Occipital lobe (tissue), 2 donors: ENCODE results near the gene VTI1A. TPM values are rescaled to one million over a fixed set of nuclear protein-coding genes. Genes with fewer than 3 reads are reported as not detected.
"Not testable (repeated sequence)": the region's sequence is repeated elsewhere in the genome, so short reads cannot be mapped to it uniquely, and the experiment has no call there.

Experiments
- DNase-seq: peaks from one replicate; lab custom pipeline; 2025; lab: John Stamatoyannopoulos, UW
- total RNA-seq: library from RNA; depleted of rRNA; stranded (reverse); fragments of >200 nt; gene quantifications from one replicate; pipeline ENCODE4 v1.2.3, GENCODE V29; 2014

Gene VTI1A
- total RNA-seq: 70.0 TPM

DNA sequence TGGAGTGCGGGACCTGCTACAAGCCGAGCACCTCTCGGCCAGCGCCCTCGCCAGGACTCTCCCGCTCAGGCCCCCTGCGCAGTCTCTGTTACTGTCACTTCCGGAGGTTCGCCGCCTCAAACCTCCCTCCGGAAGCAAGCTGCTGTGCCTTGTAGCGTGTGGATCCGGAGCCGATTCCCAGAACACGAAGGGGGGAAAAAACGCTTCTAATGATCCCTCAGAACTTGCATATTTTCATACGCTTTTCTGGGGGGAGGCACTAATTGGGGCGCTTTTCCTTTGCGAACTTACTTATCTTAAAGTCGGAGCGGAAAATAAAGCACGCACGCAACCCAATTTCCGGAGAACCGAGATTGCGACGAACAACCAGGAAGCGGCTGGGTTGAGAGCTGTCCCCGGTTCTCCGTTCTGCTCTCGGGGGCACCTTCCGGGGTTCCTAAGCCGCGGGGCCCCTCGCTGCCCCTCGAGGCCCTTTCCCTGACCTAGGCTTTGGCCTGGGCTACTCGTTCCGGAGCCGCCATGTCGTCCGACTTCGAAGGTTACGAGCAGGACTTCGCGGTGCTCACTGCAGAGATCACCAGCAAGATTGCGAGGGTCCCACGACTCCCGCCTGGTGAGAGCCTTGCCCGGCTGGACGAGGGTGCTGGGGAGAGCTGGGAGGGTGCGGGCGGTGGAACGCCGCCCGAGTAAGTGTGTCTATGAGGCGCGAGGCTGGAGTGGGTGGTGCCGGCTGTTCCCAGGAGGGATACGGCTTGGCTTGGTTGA is at the start of gene VTI1A, which contains the start of gene ZDHHC6:
TSS of gene VTI1A (plus strand) at position 361 of the 765 bp plus-strand sequence. CDS start at position 520, 159 bp downstream.
TSS of gene ZDHHC6 (minus strand) at position 60 of the 765 bp plus-strand sequence. CDS start 1,478 bp downstream, outside the sequence.
- DNase-seq: peak; percentile 84

DNA sequence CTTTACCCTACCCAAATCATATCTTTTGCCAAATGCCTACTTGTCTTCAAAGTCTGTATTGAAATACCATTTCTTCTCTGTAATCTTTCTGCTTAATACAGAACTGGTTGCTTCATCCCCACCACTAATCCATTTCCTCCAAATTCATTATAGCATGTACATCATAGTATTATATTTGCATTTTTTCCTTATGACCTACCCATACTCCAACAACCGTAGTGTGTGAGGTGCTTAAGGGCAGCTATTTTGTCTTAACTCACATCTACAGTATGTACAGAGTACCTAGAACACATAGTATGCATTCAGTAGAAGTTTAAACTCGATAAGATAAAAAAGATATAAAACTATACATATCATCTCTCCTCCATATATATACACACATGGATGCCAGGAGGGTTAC is 49.4 kb upstream of the VTI1A start:
- no peak for DNase-seq

DNA sequence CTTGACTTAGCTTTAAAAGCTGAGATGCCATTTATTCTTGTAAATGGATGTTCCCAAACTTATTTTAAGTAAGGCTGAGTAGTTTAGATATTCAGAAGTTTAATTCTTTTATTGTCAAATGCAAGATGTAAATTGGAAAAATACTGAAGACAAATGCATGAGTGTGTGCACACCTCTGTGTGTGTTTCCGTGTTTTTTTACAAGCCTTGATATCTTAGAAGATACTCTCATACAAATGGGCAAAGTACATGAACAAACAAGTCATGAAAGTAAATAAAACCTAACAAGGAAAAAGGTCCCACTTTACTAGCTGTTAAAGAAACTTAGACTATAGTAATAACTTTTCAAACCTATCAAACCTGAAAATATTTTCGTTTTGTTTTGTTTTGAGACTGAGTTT is 44.1 kb upstream of the VTI1A start:
- DNase-seq: no peak

DNA sequence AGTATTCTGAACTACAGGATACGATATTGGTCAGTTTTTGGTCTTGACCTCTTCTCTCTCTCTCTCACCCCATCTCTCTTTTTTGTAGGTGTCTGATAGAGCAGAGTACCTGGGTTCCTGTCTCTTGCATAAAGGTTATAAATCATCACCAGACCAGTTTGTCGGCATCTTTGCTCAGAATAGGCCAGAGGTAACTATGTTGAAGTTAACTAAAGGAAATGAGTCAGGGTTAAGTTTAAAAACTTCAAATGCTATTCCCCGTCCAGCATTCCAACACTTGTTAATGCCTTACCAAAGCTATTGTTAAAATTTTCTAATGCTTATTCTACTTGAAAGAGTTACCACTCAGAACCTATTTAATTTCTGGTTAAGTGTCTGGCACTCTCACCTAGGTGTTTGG is 42.4 kb upstream of the VTI1A start:
- DNase-seq: no peak

DNA sequence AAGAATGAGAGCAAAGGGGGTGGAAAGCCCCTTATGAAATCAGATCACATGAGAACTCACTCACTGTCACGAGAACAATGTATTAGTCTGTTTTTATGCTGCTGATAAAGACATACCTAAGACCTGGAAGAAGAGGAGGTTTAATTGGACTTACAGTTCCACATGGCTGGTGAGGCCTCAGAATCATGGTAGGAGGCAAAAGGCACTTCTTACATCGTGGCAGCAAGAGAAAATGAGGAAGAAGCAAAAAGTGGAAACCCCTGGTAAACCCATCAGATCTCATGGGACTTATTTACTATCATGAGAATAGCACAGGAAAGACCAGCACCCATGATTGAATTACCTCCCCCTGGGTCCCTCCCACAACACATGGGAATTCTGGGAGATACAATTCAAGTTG is 40.2 kb upstream of the VTI1A start:
- DNase-seq: not testable (repeated sequence)

DNA sequence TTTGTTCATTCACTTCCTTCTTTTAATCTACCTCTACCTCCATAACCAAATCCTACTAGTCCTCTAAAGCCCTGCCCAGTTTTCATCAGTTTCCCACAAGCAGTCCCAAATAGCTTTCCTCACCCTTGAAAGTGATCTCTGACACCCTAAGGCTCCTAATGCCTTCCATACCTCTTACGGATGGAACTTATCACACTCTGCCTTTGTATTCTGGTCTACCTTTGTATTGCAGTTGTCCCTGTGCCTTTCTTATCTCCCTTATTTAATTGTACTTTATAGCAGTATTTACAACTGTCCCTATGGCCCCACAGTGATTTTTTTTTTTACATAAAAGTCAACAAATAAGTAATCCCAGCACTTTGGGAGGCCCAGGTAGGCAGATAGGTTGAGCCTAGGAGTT is 39.3 kb upstream of the VTI1A start:
- DNase-seq: no peak

DNA sequence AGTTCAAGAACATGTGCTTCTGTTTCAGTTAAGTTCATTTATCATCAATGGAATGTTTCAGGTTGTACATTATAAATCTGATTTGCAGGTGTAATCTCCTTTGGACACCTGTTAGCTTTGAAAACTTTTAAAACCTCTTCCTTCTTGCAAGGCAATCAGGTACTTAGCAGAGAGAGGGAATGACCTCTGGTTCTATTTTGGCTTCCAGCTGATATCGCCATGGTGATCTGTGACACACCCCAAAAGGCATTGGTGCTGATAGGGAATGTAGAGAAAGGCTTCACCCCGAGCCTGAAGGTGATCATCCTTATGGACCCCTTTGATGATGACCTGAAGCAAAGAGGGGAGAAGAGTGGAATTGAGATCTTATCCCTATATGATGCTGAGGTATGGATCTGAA is 37.7 kb upstream of the VTI1A start:
- DNase-seq: no peak

DNA sequence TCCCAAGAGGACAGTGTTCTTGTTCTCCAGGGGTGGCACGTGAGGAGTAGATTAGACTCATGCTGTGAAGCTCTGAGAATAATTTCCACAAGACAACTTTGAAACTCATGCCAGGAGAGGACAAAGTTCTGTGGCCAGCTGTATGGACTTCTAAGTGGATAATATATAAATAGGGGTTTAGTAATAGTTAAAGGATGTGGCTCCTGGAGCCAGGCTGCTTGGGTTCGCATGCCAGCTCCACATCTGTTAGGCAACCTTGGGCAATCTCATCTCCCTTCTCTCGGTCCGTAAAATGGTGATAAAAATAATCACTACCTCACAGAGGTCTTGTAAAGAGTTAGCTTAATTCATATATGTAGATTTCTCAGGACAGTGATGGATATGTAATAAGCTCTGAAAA is 37.3 kb upstream of the VTI1A start:
- no peak for DNase-seq

DNA sequence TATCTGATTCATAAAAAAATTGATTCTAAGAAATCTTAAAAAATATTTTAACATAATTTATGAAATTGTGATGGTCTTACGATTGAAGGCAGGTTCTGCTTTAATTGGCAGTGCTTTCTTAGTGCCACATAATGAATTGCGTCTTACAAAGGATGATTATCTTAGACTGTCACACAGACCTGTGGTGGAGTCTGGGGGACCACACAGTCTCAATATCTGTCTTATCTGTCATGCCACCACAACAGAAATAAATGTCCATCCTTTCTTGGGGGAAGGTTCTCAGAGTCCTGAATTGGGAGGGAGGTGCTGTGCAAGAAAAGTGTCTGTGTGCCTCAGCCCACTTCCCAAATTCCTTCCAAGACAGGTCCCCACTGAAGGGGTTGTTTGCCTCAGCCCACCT is 34.3 kb upstream of the VTI1A start:
- DNase-seq: no peak

DNA sequence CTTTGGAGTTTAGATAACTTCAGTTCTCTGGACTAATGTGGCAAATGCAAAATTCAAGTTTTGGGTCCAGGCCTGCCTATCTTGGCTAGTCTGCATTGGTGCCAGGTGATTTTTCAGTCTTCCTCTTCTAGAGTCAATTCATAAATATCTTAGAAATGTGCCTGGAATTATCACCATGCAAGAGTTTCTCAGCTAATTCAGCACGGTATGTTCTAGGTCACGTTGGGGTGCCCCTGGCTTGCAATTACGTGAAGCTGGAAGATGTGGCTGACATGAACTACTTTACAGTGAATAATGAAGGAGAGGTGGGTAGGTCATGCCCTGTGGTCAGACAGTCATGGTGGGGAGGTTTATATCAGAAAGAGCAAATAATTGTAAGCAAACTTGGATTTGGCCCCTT is 25.3 kb upstream of the VTI1A start:
- DNase-seq: no peak

DNA sequence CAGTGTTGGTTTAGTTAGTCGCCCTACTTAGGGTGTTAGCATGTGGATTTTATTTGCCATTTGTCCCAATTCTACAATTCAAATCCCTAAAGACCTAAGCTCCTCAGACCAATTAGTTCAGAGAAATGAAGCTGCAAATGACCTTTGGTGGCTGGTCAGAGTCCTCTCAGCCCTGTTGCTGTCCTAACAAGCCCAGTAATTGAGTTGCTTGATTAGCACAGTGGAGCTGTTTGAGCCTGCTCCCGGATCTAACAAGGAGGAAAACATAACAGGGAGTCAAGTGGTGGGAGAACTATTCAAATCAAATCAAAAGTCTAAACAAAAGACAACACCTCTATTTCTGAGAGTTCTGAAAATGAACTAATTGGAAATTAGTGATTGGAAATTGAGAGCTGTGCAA is 22.4 kb upstream of the VTI1A start:
- DNase-seq: no peak

DNA sequence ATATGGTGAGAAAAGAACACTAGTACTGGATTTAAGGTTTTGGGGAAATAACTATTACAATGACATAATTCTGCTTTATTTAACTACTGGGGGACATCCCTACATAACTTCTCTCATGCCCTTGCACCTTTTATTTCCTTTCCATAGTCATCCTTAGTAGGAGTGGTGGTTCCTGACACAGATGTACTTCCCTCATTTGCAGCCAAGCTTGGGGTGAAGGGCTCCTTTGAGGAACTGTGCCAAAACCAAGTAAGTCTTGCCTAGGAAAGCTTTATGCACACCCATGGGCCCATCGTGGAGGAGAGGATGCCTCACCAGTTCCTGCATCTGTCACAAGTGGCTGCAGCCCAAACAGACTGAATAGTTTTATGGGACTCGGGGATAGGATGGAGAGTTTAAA is 20.9 kb upstream of the VTI1A start:
- no peak for DNase-seq

DNA sequence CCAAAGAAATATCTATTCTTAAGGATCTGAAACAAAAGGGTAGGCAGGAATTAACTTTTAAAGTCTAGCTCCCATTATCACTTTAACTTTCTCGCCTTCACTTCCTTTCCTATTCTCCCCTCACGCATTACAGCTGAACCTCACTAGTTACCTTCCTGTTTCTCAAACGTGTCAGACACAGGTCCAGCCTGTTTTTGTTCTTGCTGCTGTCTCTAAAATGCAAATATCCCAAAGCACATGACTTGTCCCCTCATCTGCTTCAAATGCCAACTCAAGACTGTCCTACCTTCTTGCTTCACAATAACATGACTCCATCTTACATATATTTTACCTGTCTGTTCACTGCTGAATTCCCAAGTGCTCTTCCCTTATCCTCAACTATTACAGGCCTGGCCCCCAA is 17.9 kb upstream of the VTI1A start:
- DNase-seq: no peak

DNA sequence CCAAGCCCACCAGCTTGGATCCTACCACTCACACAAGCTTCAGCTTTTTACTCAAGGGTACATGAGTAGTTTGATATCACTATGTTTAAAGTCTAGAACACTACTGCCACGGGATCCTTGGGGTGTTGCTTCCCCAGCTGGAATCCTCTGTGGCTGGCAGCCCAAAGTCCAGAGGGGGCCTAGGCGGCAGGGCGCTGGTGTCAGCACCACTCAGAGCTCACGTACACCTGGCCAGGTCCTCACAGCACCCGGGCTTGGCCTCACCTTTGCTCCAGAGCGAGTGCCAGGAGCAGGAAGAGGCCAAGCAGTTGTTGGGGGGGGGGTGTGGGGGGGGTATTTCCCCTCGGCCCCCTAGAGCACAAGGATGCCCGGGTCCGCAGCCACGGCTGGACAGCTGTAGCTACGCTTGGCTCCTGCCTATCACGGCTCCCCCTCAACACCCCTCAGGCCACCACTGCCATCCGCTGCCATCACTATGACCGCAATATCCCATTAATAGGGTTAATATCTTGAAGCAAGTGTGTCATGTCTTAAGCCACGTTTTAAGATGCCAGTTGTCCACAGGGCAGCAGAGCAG is 17.3 kb upstream of the VTI1A start:
- no peak for DNase-seq

DNA sequence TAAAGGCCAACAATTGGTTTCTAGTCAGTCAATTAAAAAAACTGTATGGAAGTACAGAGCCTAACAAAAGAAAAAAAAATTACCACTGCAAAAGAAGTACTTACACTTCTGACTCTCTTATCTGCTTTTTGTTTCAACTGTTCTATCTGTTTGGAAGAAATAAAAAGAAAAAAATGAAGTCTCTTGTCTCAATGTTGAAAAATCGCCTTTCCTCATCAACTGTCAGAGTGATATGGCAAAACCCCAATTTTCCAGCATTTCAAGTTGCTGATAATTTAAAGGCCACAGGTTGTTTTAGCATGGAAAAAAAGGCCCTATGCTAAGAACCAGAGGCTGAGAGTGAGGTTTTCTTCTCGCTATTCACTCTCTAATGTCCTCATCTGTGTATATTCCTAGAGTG is 13.9 kb upstream of the VTI1A start:
- no peak for DNase-seq

DNA sequence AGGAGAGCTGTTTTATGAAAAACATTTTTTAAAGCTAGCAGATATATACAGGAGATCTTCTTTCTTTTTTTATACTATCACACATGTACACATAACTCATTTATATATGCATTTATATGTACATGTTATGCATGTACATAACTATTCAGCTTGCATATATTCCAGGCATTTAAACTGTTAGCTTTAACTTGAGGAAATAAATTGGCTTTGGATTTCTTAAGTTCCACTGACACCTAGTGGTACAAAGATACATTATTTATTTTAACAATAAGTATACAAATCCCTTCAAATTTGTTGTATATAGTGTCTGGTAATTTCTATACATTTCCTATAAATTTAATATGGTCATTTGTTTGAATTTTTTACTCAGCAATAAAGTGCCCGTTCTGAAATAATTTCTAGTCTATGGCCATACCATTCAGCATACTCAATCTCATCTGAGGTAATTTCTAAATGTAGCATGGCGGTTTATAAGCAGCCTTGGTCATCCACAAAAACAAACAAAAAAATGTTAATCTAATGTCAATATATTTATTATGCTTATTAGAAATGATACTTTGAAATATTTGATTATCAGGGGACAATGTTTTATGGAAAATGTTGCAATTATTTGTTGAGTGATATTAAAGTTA is 11.9 kb upstream of the VTI1A start:
- no peak for DNase-seq

DNA sequence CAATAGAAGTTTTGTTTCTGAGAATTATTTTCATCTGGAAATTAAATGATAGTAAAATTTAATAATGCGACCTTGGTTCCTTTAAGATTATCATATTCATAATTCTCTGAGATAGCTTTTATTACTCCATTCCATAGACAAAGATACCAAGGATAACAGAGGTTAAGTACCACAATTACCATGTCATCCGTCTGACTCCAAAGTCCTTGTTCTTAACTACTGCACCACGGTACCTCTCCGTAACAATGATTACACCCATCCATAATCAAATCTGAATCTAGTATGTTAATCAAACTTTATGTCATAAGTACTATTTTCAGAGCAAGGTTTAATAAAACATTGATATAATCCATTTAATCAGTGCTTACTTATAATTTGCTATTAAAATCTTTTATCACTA is 8.7 kb upstream of the VTI1A start:
- DNase-seq: no peak

DNA sequence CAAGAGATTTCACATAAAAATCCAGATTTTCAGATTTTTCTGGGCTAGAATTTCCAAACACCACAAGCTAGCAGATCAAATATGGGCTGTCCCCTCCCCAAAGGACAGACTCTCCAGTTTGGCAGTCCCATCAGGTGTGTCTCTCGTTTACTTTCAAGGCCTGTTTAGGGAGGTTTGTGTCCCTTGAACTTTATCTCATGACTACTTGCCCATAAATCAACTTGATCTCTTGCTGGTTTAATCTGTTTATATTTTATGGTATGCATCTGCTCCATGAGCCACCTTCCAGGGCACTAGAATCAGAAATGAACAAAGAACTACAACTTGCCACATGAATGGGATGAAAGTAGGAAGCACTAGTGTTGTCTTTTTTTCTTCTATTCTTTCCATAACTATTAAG is 5.5 kb upstream of the VTI1A start:
- DNase-seq: no peak

DNA sequence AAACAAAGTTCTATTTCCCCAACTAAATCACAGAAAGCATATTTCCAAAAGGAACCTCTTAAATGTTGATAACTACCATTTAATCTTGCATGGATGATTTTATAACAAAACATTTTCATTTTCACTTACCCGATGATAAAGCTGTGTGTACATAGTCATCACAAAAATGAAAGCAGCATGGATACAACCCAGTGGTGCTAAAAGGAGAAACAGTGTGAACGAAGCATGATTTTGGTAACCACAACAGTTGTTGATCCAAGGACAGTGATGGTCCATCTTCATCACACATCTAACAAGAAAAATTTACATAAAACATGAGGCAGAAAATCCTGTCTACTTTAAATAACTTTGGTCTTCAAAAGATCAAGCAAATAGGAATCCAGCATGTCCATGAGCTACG is 5.0 kb upstream of the VTI1A start:
- DNase-seq: no peak

DNA sequence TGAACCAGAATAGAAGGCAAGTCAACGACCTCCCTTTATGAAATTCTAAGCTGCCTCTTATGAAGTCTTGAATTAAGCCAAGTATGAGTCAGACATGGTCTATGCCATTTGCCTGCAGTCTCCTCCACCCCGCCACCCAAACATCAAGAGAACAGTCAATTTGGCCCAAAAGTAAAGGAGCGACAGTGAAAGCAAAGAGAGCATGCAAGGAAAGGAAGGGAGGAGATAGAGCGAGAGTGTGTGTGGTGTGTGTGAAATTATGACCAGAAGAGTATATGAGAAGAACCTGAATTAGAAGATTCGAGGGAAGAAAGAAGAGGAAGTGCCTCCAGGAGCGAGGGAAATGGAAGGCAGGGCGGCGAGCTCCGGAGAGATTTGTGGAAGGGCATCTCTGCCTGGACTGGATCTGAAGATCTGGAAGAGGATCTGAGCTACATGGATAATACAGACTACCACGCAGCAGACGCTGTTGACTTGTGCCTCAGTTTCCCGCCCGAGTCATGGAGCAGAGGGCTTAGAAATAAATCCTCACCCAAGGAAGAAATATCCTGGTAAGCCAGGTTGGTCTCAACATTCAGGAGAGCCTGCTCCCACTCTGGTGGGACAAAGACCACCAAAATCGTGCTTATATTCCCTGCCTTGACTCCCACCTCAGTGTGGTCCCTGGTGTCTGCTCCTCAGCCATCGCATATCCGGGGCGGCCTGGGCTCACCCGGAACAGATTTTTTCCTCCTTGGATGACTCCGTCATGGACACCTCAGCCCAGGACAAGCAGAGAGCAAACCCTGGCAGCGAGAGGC is 760 bp upstream of the VTI1A start:
- no peak for DNase-seq

DNA sequence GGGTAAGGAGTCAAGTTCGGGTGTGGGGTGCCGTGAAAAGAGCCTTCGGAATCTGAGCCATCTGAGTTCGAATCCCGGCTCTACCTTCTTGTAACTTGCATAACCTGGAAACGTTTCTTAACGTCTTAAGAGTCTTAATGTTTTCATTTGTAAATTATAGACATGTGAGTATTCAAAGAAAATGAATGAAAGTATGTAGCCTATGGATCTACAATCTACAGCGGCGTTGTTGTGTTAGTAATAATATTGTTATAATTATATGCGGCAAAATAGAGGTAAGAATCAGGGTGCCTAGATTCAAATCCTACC is 559 bp downstream of the VTI1A start:
- DNase-seq: no peak

DNA sequence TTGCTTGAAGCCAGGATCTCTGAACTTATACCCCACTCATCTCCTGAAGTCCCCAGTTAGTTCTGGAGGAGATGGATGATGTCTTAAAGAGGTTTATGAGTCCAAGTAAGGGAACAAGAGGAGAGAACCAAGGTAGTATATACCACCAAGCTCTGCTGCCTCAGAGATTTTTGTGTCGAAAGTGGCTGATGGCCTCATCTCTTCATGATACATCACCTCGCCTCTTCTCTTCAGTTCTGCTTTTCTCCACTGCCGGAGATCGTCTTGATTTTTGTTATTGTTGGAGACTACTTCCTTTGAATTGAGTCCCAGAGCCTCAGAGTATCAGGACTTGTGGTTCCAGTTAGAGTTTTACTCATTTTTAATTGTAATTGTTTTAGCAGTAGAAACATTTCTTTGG is 1.9 kb downstream of the VTI1A start:
- no peak for DNase-seq
